ENCODE results near the gene SORCS2. TPM values are rescaled to one million over a fixed set of nuclear protein-coding genes. Genes with fewer than 3 reads are reported as not detected.

Gene SORCS2
- total RNA-seq, 1 donor from 2014 or later, result 5.2 TPM

- no peak overlapping the region for H3K4me2 ChIP-seq
- no peak overlapping the region for H3K4me3 Mint-ChIP-seq
- peaks cover 15% of the 10 kb centered on the region for H3K27me3 Mint-ChIP-seq (ENCODE audit: insufficient read depth, low read depth)
- H3K36me3 Mint-ChIP-seq, result no peaks in the 10 kb centered on the region
- H3K36me3 ChIP-seq, result no peaks in the 10 kb centered on the region
- no peaks in the 10 kb centered on the region for H3K9me3 ChIP-seq (ENCODE audit: low read depth)
- no peak overlapping the region for H3K9ac ChIP-seq
- H3F3A ChIP-seq (ENCODE audit: low read depth), result no peaks in the 10 kb centered on the region
- H3K4me1 Mint-ChIP-seq, result peaks cover 2% of the 10 kb centered on the region
- no peaks in the 10 kb centered on the region for H3K27me3 ChIP-seq
- no peak overlapping the region for H3K27ac Mint-ChIP-seq
- H3K79me2 ChIP-seq (ENCODE audit: low read depth), result no peaks in the 10 kb centered on the region
- no peaks in the 10 kb centered on the region for H3K4me1 ChIP-seq
- no peak overlapping the region for H3K27ac ChIP-seq
- no peak overlapping the region for H2AFZ ChIP-seq (replicated peaks)
- no peaks in the 10 kb centered on the region for H4K20me1 ChIP-seq (ENCODE audit: low read depth)
- TF ChIP-seq CTCF (IDR thresholded peaks at IDR 0.05), result no peak
- TF ChIP-seq EZH2phosphoT487 (IDR thresholded peaks at IDR 0.05), result no peak
- no peak for TF ChIP-seq EZH2 (IDR thresholded peaks at IDR 0.05)
- no peak for DNase-seq (ENCODE audit: low spot score)
- H3K9me3 Mint-ChIP-seq, result no peaks in the 10 kb centered on the region
- H3K4me3 ChIP-seq, result no peak overlapping the region
Observed at GRCh38 chr4:7726665-7727413, 534.5 kb downstream of the SORCS2 start.

GRCh38 chr4:7727749-7728148, 535.4 kb downstream of the SORCS2 start:
- Histone ChIP-seq H3K27ac (no peak overlapping the region), H3K27me3 (no peaks in the 10 kb centered on the region), H3K9ac (no peak overlapping the region), H3K9me3 (ENCODE audit: low read depth) (no peaks in the 10 kb centered on the region), H3F3A (ENCODE audit: low read depth) (no peaks in the 10 kb centered on the region), H4K20me1 (ENCODE audit: low read depth) (no peaks in the 10 kb centered on the region), H3K79me2 (ENCODE audit: low read depth) (no peaks in the 10 kb centered on the region), H3K4me2 (no peak overlapping the region), H3K4me1 (no peaks in the 10 kb centered on the region), H2AFZ (replicated peaks) (no peak overlapping the region), H3K4me3 (no peak overlapping the region), H3K36me3 (no peaks in the 10 kb centered on the region)
- no peak for DNase-seq (ENCODE audit: low spot score)
- H3K9me3 Mint-ChIP-seq, result no peaks in the 10 kb centered on the region
- no peaks in the 10 kb centered on the region for H3K4me1 Mint-ChIP-seq
- no peaks in the 10 kb centered on the region for H3K36me3 Mint-ChIP-seq
- peaks cover 15% of the 10 kb centered on the region for H3K27me3 Mint-ChIP-seq (ENCODE audit: insufficient read depth, low read depth)
- no peak for TF ChIP-seq EZH2 (IDR thresholded peaks at IDR 0.05)
- TF ChIP-seq CTCF (IDR thresholded peaks at IDR 0.05), result no peak
- TF ChIP-seq EZH2phosphoT487 (IDR thresholded peaks at IDR 0.05), result no peak
- H3K27ac Mint-ChIP-seq, result no peak overlapping the region
- H3K4me3 Mint-ChIP-seq, result no peak overlapping the region

- peaks cover 9% of the 10 kb centered on the region for H3K27me3 Mint-ChIP-seq (ENCODE audit: insufficient read depth, low read depth)
- Histone ChIP-seq H3F3A (ENCODE audit: low read depth) (no peaks in the 10 kb centered on the region), H4K20me1 (ENCODE audit: low read depth) (no peaks in the 10 kb centered on the region), H3K36me3 (no peaks in the 10 kb centered on the region), H3K9ac (no peak overlapping the region), H3K27me3 (no peaks in the 10 kb centered on the region), H3K4me2 (no peak overlapping the region), H3K4me3 (no peak overlapping the region), H3K79me2 (ENCODE audit: low read depth) (no peaks in the 10 kb centered on the region), H3K9me3 (ENCODE audit: low read depth) (no peaks in the 10 kb centered on the region), H2AFZ (replicated peaks) (no peak overlapping the region), H3K4me1 (no peaks in the 10 kb centered on the region), H3K27ac (no peak overlapping the region)
- H3K4me3 Mint-ChIP-seq, result no peak overlapping the region
- H3K27ac Mint-ChIP-seq, result no peak overlapping the region
- TF ChIP-seq EZH2 (IDR thresholded peaks at IDR 0.05) (no peak), CTCF (IDR thresholded peaks at IDR 0.05) (no peak), EZH2phosphoT487 (IDR thresholded peaks at IDR 0.05) (no peak)
- no peaks in the 10 kb centered on the region for H3K4me1 Mint-ChIP-seq
- no peaks in the 10 kb centered on the region for H3K36me3 Mint-ChIP-seq
- DNase-seq (ENCODE audit: low spot score), result no peak
- H3K9me3 Mint-ChIP-seq, result no peaks in the 10 kb centered on the region
Observed at GRCh38 chr4:7731437-7731836, 539.1 kb downstream of the SORCS2 start.

All from neural progenitor cell (in vitro differentiated cells).